ENCODE results near the gene OR4D11. TPM values are rescaled to one million over a fixed set of nuclear protein-coding genes. Genes with fewer than 3 reads are reported as not detected.

OR4D11 gene
- total and polyA plus RNA-seq, 9 of the 15 experiments (the other 6 are each of a cell fraction or from before 2014, with no cell fraction given): not detected

GRCh38 chr11:59550368-59550841 lies 47.0 kb downstream of the OR4D11 start (continued):
- TF ChIP-seq MED1 (CRISPR knock-in tag; IDR thresholded peaks at IDR 0.05; ENCODE audit: borderline replicate concordance): no peak
- TF ChIP-seq, protein P1, sequence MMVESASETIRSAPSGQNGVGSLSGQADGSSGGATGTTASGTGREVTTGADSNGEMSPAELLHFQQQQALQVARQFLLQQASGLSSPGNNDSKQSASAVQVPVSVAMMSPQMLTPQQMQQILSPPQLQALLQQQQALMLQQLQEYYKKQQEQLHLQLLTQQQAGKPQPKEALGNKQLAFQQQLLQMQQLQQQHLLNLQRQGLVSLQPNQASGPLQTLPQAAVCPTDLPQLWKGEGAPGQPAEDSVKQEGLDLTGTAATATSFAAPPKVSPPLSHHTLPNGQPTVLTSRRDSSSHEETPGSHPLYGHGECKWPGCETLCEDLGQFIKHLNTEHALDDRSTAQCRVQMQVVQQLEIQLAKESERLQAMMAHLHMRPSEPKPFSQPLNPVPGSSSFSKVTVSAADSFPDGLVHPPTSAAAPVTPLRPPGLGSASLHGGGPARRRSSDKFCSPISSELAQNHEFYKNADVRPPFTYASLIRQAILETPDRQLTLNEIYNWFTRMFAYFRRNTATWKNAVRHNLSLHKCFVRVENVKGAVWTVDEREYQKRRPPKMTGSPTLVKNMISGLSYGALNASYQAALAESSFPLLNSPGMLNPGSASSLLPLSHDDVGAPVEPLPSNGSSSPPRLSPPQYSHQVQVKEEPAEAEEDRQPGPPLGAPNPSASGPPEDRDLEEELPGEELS (CRISPR knock-in tag; IDR thresholded peaks at IDR 0.05; ENCODE audit: borderline replicate concordance): no peak
- peak; percentile 46 for TF ChIP-seq BDP1 (IDR thresholded peaks at IDR 0.05; ENCODE audit: insufficient read depth, insufficient read length)
- TF ChIP-seq FOXJ2 (tag; IDR thresholded peaks at IDR 0.05): peak; percentile 34; the same call in 1 of the 2 replicates
- no peak for TF ChIP-seq HNRNPH1 (optimal IDR thresholded peaks at IDR 0.05; ENCODE audit: low read depth, low read length)
- TF ChIP-seq ETV6 (IDR thresholded peaks at IDR 0.05; ENCODE audit: borderline replicate concordance in 1 of 2, low read depth in 2 of 2, low read length in 1 of 2): no peak
- TF ChIP-seq ETV6 (CRISPR knock-in tag; IDR thresholded peaks at IDR 0.05; ENCODE audit: borderline replicate concordance): no peak
- no peak; the same call in 1 of the 2 replicates for TF ChIP-seq ZNF764 (CRISPR knock-in tag; IDR thresholded peaks at IDR 0.05; ENCODE audit: low read depth)
- TF ChIP-seq U2AF2 (optimal IDR thresholded peaks at IDR 0.05; ENCODE audit: low read depth, low read length): no peak
- TF ChIP-seq ATF6 (CRISPR knock-in tag; IDR thresholded peaks at IDR 0.05): no peak
- TF ChIP-seq ZNF668 (CRISPR knock-in tag; IDR thresholded peaks at IDR 0.05): no peak
- no peak for TF ChIP-seq ZNF785 (CRISPR knock-in tag; IDR thresholded peaks at IDR 0.05)
- TF ChIP-seq KDM2B (CRISPR knock-in tag; IDR thresholded peaks at IDR 0.05): 0 out of 2 replicates have a peak, but pooled peaks have one; percentile 78
- TF ChIP-seq PML (IDR thresholded peaks at IDR 0.05; ENCODE audit: low read length): peak; percentile 52
- TF ChIP-seq, protein P2, sequence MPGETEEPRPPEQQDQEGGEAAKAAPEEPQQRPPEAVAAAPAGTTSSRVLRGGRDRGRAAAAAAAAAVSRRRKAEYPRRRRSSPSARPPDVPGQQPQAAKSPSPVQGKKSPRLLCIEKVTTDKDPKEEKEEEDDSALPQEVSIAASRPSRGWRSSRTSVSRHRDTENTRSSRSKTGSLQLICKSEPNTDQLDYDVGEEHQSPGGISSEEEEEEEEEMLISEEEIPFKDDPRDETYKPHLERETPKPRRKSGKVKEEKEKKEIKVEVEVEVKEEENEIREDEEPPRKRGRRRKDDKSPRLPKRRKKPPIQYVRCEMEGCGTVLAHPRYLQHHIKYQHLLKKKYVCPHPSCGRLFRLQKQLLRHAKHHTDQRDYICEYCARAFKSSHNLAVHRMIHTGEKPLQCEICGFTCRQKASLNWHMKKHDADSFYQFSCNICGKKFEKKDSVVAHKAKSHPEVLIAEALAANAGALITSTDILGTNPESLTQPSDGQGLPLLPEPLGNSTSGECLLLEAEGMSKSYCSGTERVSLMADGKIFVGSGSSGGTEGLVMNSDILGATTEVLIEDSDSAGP (CRISPR knock-in tag; IDR thresholded peaks at IDR 0.05): no peak
- TF ChIP-seq GTF2A2 (tag; IDR thresholded peaks at IDR 0.05): no peak
- no peak for TF ChIP-seq RBM15 (IDR thresholded peaks at IDR 0.05; ENCODE audit: insufficient read depth, low read length)
- TF ChIP-seq MTF1 (CRISPR knock-in tag; IDR thresholded peaks at IDR 0.05; ENCODE audit: borderline replicate concordance): no peak
- no peak for TF ChIP-seq SAFB (IDR thresholded peaks at IDR 0.05; ENCODE audit: borderline replicate concordance, low read depth, low read length)
- no peak for TF ChIP-seq CCAR2 (IDR thresholded peaks at IDR 0.05; ENCODE audit: low read depth, low read length)
- TF ChIP-seq ZNF507 (tag; conservative IDR thresholded peaks at IDR 0.05): no peak
- peak; percentile 17; the same call in 1 of the 2 replicates for TF ChIP-seq JUN (IDR thresholded peaks at IDR 0.05; ENCODE audit: borderline replicate concordance, low read depth, low read length)
- no peak for TF ChIP-seq JUN (CRISPR knock-in tag; IDR thresholded peaks at IDR 0.05; ENCODE audit: borderline replicate concordance)
- peak in 1 of 2 experiments; percentile 83; a peak in 2 of 3 replicates for TF ChIP-seq CBX3 (IDR thresholded peaks at IDR 0.05; ENCODE audit: borderline replicate concordance in 1 of 2, low read length in 2 of 2)

Data from K562 (cell line).